ENCODE results near the gene CENPA. TPM values are rescaled to one million over a fixed set of nuclear protein-coding genes. Genes with fewer than 3 reads are reported as not detected.

The CENPA gene
- 5.3 TPM for total RNA-seq

DNA sequence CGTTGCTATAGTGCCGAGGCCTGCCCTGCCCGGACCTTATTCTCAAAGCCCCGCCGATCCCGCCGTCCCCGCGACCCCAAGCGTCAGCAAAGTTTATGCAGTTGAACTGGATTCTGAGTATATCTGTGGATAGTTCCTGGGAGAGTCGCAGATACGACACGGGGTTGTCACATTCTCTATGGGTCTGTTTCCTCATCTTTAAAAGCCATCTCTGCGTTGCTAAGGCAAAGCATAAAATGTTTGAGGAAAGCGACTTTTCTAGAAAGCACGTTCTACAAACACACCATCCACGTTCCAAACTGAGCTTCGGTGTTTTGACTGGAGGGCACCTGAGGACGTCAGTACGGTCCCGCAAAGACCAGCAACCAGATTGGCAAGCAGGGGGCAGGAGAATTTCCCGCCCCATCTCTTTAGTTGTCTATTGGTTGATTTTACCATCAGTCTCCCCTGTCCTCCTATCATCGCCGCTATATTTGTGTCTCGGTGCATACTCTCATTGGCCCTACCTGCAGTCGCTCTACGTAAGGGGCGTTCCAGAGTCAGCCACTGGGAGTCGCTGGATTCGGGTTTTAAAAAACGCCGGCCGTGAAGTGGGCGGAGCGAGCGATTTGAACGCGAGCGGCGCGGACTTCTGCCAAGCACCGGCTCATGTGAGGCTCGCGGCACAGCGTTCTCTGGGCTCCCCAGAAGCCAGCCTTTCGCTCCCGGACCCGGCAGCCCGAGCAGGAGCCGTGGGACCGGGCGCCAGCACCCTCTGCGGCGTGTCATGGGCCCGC lies at the start of gene CENPA:
TSS of gene CENPA (plus strand) at position 626 of the 776 bp plus-strand sequence. CDS start at position 767, 141 bp downstream.

DNA sequence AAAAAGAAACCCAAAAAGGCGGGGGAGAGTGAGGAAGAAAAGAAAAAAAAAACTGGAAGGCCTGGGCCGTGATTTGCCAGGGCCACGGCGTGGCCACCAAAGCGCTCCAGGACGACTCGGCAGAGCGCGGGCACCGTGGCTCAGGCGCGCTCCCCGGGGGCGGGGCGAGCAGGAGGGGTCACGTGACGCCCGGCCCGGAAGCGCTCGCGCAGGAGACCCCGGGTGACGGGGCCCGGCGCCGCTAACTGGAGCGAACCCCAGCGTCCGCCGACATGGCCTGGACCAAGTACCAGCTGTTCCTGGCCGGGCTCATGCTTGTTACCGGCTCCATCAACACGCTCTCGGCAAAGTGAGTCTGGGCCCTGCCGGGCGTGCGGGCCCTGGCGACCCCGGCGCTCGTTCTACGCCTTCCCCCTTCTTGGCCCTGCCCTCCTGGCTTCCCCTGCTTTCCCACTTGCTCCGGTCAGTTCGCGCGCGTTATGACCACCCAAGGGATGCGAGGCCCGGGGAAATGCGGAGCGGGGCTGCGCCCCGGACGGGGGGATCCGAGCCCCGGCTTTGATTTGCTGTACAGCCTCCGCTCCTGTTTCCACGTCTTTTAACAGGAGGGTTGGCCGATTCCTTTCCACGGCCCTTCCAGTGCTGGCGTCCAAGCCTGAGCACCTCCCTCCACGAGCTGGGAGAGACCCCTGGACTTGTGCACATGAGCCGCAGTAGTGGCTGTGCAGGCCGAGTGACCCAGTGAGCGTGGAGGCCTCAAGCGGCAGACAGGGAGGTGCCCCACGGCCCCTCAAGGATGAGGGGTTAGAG lies 21.6 kb upstream of the CENPA start, which contains the start of gene SLC35F6:
TSS of gene SLC35F6 (plus strand) at position 207 of the 810 bp plus-strand sequence. CDS start at position 273, 66 bp downstream.

Other genes starting within 250 kb of the CENPA start
- gene CIB4, start 144.7 kb upstream of the CENPA start, total RNA-seq, result 0.29 TPM
- gene KCNK3, start 93.3 kb upstream of the CENPA start, total RNA-seq, result 6.7 TPM
- gene SLC35F6, start 21.8 kb upstream of the CENPA start, total RNA-seq, result 21.4 TPM
- 2.1 TPM for gene DPYSL5, start 62.1 kb downstream of the CENPA start, total RNA-seq
- 7.0 TPM for gene MAPRE3, start 184.6 kb downstream of the CENPA start, total RNA-seq
- 33.5 TPM for gene TMEM214, start 246.9 kb downstream of the CENPA start, total RNA-seq

Data from metanephros (tissue), 1 donor.